Stimulated activated CD4-positive, alpha-beta T cell treated with anti-CD3 and anti-CD28 coated beads, Interleukin-1b, Interleukin-23, amount 100 ng/mL, for 24 hours (primary cell): ENCODE results near the gene ZNF593OS.

Experiments
- DNase-seq, 4 experiments: peaks; one replicate each; pipeline ENCODE4 v3.0.0-alpha.2; 2020; ENCODE audit warnings: low read depth in 4 of 4, low spot score in 1 of 4

The ZNF593OS gene

GRCh38 chr1:26171084-26172072 lies at the start of gene ZNF593OS:
Gene ZNF593OS (minus strand): TSS chr1:26171832. CDS start chr1:26171661, 171 bp downstream.
- no peak for DNase-seq

DNA sequence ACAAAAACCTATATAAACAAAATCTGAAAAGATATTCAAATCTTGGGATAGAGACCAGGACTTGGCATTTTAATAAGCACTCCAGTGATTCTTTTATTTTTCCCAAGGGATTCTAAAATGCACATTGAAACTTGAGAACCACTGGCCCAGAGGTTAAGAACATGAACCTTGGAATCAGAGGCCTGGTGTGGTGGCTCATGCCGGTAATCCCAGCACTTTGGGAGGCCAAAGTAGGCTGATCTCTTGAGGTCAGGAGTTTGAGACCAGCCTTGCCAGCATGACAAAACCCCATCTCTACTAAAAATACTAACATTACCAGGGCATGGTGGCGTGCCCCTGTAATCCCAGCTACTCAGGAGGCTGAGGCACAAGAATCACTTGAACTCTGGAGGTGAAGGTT lies 49.5 kb upstream of the ZNF593OS start:
- no peak for DNase-seq

DNA sequence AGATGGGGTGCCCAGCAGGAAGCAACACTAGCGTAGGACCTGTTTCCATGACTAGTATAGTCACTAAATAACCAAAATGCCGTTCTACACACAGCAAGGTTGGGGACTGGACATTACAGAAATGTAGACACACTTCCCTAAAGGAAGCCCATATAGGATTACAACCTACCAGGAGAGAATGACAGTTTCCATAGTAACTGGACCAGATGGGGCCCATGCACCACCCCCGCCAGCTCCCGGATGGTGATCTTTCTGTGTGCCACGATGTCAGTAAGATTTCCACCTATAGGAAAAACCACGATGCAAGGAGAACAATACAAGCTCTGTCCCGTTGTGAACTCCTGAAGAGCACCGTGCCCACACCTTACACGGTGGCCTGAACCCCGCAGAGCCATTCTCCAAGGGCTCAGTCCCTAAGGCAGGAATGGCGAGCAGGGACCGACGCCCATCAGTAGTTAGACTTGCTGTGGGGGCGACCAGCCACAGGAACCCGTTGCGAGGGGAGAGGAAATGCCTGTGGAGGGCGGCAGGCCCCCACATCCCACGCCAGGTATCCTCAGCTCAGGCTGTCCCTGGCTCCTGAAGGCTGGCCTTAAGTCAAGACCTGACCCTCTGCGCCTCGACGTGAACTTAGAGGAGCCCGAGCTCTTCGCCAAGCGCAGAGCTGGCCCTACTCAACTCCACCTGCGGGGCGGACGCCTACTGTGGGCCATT lies 48.7 kb upstream of the ZNF593OS start:
- no peak for DNase-seq

GRCh38 chr1:26218906-26219494 lies 47.4 kb upstream of the ZNF593OS start:
- no peak for DNase-seq

DNA sequence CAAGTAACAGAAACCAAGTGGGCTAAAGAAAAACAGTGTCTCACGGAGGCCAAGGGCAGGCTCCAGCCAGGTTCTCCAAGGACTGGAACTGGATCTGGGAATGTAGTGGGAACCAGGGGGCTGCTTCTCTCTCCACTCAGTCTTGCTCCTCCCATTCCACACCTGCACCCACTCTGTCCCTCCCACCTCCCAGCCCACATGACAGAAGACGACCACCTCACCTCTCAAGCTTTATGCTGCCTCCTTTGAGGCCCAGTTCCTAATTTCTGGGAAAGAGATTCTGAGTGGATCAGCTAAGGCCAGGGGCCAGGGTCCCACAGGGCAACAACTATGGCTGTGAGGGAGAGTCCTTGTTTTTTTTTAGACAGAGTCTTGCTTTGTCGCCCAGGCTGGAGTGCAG lies 43.6 kb upstream of the ZNF593OS start:
- no peak for DNase-seq

- DNase-seq = no peak
Measured at GRCh38 chr1:26213335-26213905, 41.8 kb upstream of the ZNF593OS start.

- DNase-seq = no peak
Measured at GRCh38 chr1:26212726-26213125, 41.1 kb upstream of the ZNF593OS start.

DNA sequence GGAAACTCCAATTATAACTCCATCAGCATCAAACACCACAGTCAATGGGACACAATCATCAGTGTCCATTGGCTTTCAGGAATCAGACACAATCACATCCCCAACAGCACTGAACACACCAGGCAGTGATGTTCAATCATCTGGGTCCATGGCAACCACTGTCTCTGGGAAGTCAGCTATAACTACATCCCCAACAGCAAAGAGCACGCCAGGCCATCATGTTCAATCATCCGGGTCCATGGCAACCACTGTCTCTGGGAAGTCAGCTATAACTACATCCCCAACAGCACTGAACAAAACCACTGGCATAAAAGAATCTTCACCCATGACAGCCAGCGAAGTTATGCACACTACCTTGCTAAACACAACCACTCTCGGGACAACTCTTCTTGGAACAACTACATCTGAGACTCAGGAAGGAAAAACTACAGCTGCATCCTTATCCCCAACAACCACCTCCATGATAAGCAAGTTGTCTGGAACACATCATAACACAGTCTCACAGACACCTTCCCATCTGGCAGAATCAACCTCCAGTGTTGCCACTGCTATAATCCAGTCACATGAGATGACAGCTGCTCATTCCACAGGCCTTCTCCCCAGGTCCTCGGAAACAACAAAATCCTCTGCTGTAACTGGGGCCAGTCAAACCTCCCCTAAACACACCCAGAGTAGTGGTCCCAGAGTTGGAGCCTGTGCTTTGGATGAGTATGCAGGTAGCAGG lies 38.7 kb upstream of the ZNF593OS start:
- no peak for DNase-seq

DNA sequence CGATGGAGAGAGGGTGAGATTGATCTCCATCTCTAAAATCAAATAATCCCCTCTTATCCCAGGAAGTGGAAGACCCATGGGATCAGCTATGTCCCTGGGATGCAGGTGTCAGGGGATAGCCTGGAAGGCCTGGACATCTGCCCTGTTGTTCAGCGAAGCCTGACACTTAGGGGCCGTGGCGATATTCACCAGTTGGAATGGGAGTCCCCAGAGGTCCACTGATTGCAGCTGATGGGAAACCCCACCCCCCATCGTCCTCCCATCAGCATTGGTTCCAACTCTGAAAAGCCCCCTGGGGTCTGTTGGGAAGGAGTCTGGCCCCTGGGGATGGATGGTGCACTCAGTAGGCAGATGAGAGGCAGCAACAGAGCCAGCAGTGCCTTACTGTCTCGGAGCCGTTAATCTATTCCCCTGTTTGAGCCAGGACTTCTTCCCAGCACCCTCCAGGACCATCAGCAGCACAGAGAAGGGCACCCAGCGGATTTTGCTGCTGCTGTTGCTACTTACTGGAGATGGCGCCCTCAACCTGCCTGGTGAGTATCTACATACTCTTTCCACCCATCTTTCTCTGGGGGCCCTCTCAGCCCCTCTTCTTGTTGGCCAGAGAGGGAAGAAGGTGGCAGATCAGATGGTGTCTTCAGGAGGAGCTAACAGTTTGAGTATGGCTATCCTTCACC lies 32.1 kb upstream of the ZNF593OS start:
- no peak for DNase-seq

DNA sequence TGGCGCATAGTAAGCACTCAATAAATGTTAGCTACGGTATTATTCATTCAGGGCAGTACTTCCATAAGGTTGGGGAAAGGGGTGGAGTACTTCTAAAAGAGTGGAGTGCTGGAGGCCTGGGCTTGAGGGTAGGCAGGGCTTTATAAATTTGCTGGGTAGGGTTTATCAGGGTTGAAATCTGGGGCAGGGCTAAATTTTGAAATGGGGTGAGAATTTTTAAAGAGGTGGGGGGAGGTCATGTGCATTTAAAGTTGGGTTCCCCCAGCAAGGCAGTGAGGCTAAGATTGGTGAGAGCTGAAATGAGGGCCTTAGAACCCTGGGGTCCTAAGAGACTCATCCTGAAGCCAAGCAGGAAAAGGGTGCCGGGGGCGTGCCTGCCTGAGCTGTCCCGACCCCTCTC lies 28.8 kb upstream of the ZNF593OS start:
- DNase-seq = no peak

DNA sequence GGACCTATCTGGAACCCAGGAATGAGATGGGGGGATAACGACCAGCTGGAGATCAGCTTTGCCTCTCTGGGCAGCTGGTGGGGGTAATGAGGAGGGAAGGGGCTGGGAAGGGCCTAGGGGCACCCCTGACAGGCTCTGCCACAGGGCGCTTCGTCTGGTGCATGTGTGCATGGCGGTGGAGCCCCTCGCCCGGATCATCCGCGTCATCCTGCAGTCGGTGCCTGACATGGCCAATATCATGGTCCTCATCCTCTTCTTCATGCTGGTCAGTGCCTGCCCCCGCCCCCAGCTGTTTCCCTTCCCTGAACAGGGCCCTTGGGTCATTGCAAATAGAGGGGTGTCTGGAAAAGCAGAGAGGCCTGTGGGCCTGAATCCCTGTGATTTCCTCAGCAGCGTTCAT lies 26.2 kb upstream of the ZNF593OS start:
- DNase-seq = no peak

- DNase-seq = no peak
Measured at GRCh38 chr1:26197301-26197700, 25.7 kb upstream of the ZNF593OS start.

DNA sequence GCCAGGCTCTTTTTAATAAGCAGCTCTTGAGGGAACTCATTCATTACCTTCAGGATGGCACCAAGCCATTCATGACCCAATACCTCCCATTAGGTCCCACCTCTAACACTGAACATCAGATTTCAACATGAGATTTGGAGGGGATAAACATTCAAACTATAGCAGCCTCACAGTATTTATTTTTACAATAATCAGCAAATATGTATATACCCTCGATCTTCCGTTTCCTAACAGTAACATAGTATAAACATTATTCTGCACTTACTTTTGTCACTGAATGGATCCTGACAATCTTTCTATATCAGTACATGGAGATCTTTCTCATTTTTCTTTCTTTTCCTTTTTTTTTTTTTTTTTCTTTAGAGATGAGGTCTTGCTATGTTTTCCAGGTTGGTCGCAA lies 24.2 kb upstream of the ZNF593OS start:
- no peak for DNase-seq

GRCh38 chr1:26191739-26192138 lies 20.1 kb upstream of the ZNF593OS start:
- DNase-seq = no peak

DNA sequence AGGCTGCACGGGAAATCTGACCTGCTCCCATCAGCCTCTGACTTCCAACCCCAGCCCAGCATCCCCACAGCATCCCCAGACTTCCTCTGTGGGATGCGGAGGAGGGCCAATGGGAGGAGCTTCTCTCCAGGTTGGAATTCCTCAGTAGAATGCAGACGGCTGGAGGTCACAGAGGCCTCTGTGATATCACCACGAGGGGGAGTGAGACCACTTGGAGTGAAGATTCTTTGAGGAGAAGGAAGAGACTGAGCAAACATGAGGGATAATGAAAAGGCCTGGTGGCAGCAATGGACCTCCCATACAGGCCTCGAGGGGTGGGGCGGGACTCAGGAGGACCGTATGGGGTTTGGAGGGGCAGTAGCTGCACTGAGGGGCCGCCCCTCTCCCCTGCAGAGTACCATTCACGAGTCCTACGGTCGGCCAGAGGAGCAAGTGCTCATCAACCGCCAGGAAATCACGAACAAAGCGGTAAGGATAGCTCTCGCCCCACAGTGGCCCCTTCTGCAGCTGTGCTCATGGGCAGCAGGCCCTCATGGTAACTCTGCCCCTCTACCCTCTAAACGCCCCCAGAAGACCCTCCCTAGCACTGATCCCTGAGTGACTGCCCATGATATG lies 18.8 kb upstream of the ZNF593OS start, which contains the start of gene CATSPER4:
Gene CATSPER4 (plus strand): TSS at position 230 of the 615 bp plus-strand sequence. CDS start 26 bp downstream, at position 256.
- DNase-seq = no peak

- DNase-seq = no peak
Measured at GRCh38 chr1:26189751-26190275, 18.2 kb upstream of the ZNF593OS start.

DNA sequence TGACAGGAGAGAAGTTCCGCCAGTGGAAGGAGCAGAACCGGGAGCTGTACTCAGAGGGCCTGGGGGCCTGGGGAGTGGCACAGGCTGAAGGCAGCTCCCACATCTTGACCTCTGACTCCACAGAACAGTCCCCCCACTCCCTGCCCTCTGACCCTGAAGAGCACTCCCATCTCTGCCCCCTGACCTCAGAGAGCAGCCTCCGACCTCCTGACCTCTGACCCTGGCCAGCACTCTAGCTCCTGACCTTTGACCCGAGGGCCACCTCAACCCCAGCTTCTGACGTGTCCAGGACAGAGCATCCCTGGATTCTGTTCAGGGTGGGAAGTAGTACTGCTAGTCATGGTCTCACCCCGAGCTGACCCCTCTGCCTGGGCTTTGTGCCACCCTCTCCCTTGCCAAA lies 17.7 kb upstream of the ZNF593OS start:
- no peak for DNase-seq

GRCh38 chr1:26188477-26188876 lies 16.8 kb upstream of the ZNF593OS start:
- DNase-seq = no peak

DNA sequence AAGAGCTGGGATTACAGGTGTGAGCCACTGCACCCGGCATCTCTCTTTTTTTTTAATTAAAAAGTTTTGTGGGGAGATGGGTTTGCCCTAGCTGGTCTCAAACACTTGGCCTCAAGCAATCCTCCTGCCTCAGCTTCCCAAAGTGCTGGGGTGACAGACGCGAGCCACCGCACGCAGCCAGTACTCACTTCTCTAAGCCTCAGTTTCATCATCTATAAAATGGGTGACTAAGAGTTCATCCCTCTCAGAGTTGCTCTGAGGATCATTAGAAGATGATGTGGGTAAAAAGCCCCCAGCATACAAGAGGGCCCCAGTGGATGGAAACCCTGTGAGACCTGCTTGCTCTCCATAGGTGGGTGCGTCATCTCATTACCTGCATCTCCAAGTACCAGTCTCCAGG lies 16.2 kb upstream of the ZNF593OS start:
- no peak for DNase-seq
